Thoracic aorta (tissue), 2 donors: ENCODE results near the gene TKT. TPM values are rescaled to one million over a fixed set of nuclear protein-coding genes. Genes with fewer than 3 reads are reported as not detected.
"Not testable (repeated sequence)": the region's sequence is repeated elsewhere in the genome, so short reads cannot be mapped to it uniquely, and the experiment has no call there.

ENCODE experiments used
- ATAC-seq: fragments of 150-250 bp; one replicate; pipeline ENCODE4 v1.8.0; 2017; ENCODE audit warnings: low read depth; ENCODE audit not compliant: insufficient number of reproducible peaks, low FRiP score
- DNase-seq: peaks from one replicate; pipeline ENCODE4 v3.0.0-alpha.2; 2020; ENCODE audit warnings: low spot score
- H3K27ac ChIP-seq, 2 donors: fragments of 200-600 bp; sonication (generic); 1 replicate in 1 of 2; 2 replicates in 1 of 2; pipeline ENCODE4 v1.5.1; 2016; ENCODE audit warnings: mild to moderate bottlenecking in 2 of 2, moderate library complexity in 2 of 2
- H3K27me3 ChIP-seq: fragments of 200-600 bp; sonication (generic); replicated peaks from 2 replicates; pipeline ENCODE4 v1.6.0; 2016; ENCODE audit warnings: mild to moderate bottlenecking; ENCODE audit not compliant: insufficient read depth
- H3K36me3 ChIP-seq: fragments of 200-600 bp; sonication (generic); one replicate; pipeline ENCODE4 v1.5.1; 2016
- H3K4me1 ChIP-seq, 2 donors: fragments of 200-600 bp; sonication (generic); 1 replicate in 1 of 2; 2 replicates in 1 of 2; pipeline versions ENCODE4 v1.5.1 to v1.6.0; 2016; ENCODE audit warnings: low read depth in 2 of 2, mild to moderate bottlenecking in 1 of 2; ENCODE audit not compliant: control insufficient read depth in 1 of 2
- H3K4me3 ChIP-seq: fragments of 200-600 bp; sonication (generic); 2 replicates; pipeline ENCODE4 v1.5.1; 2016; ENCODE audit warnings: mild to moderate bottlenecking
- H3K9me3 ChIP-seq: fragments of 200-600 bp; sonication (generic); 2 replicates; pipeline ENCODE4 v1.5.1; 2016
- total RNA-seq, 2 donors: library from RNA; depleted of rRNA; stranded (reverse); fragments of >200 nt; gene quantifications; one replicate each; pipeline versions ENCODE4 v1.1.0 to v1.2.3, GENCODE V29; 2016
- TF ChIP-seq, protein P1 (sequence below): fragments of 200-600 bp; sonication (generic); IDR thresholded peaks from one replicate; pipeline ENCODE4 v1.5.1; 2019; ENCODE audit warnings: antibody characterized with exemption

TKT gene
- total RNA-seq, 2 donors from 2014 or later = 138 to 240 TPM

DNA sequence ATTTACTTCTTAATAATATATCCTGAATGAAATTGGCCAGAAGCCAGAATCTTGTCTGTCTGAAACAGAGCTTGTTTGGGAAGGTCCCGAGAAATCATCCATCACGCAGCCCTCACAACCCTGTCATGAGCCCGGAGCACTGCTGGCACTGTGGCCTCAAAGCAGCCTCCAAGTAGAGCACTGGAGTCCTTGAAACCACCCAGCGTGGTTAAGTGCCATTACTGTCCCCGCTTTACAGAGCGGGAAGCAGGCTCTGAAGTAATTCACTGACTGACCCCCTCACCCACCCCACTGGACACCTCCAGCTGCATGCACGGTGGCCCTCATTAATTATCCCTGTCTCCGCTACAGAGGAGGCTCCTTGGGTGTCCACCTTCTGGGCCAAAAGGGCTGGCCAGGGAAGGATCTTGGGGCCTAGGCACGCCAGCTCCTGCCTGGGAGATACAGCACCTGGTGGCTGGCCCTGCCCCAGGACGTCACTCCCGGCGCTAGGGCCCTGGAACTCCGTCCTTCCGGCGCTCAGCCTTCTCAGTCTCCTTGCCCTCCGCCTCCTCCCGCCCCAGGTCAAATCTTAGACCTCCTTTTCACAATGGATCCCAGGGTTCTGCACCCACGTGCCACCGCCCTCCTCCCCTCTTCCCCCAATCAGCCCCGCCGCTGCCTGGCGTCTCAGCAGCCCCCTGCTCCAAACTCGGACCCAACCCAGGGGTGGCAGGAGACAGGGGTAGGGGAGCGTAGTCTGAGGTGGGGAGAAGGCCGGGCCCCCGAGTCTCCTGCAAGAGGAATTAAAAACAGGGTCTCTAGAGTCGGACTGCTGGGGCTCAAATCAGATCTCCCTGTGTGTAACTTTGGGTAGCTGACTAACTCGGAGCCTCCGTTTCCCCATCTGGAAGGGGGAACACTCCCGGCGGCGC lies 1.1 kb downstream of the TKT start:
- H3K4me3 ChIP-seq = peak overlapping the region; percentile 79
- H3K27me3 ChIP-seq = no peaks in the 10 kb centered on the region
- TF ChIP-seq, protein P1, sequence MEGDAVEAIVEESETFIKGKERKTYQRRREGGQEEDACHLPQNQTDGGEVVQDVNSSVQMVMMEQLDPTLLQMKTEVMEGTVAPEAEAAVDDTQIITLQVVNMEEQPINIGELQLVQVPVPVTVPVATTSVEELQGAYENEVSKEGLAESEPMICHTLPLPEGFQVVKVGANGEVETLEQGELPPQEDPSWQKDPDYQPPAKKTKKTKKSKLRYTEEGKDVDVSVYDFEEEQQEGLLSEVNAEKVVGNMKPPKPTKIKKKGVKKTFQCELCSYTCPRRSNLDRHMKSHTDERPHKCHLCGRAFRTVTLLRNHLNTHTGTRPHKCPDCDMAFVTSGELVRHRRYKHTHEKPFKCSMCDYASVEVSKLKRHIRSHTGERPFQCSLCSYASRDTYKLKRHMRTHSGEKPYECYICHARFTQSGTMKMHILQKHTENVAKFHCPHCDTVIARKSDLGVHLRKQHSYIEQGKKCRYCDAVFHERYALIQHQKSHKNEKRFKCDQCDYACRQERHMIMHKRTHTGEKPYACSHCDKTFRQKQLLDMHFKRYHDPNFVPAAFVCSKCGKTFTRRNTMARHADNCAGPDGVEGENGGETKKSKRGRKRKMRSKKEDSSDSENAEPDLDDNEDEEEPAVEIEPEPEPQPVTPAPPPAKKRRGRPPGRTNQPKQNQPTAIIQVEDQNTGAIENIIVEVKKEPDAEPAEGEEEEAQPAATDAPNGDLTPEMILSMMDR = no peak
- ATAC-seq (no peak), DNase-seq (no peak)
- no peaks in the 10 kb centered on the region for H3K36me3 ChIP-seq
- peak overlapping the region; percentile 76 to 85 for H3K27ac ChIP-seq
- peaks cover 32 to 48% of the 10 kb centered on the region in 2 donors for H3K4me1 ChIP-seq
- H3K9me3 ChIP-seq = no peaks in the 10 kb centered on the region

DNA sequence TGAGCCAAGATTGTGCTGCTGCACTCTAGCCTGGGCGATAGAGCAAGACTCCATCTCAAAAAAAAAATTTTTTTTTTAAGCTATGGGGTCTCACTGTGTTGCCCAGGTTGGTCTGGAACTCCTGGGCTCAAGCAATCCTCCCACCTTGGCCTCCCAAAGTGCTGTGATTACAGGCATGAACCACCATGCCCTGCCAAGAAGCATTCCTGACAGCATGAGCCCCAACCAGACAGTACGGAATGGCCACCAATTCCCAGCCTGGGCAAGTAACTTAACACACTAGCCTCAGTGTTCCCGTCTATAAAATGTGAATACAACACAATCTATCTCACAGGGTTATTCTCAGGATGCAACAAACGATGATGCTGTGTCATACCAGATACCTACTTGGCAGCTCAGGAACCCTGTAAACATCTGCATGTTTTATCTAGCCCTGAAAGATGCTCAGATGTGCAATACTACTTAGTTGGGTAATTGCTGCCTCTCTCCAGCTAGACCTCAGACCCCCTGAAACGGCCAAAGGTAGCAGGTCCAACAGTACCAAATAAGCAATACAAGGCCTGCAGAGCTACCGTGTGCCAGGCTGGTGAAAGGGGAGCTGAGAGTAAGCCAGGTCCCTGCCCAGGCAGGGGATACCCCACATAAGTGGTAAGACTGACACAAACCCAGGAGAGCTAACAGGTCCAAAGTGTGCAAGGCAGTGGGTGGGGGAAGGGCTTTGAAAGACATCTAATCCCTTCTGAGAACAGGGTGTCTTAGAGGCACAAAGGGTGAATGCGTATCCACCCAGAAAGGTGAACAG lies 1.9 kb downstream of the TKT start:
- H3K36me3 ChIP-seq = no peaks in the 10 kb centered on the region
- DNase-seq (no peak), ATAC-seq (no peak)
- peaks cover 32 to 55% of the 10 kb centered on the region in 2 donors for H3K4me1 ChIP-seq
- H3K27me3 ChIP-seq = no peaks in the 10 kb centered on the region
- H3K4me3 ChIP-seq = peak overlapping the region; percentile 79
- H3K27ac ChIP-seq = peak overlapping the region in 1 of 2 donors; percentile 76
- H3K9me3 ChIP-seq = no peaks in the 10 kb centered on the region
- TF ChIP-seq, protein P1 = no peak

DNA sequence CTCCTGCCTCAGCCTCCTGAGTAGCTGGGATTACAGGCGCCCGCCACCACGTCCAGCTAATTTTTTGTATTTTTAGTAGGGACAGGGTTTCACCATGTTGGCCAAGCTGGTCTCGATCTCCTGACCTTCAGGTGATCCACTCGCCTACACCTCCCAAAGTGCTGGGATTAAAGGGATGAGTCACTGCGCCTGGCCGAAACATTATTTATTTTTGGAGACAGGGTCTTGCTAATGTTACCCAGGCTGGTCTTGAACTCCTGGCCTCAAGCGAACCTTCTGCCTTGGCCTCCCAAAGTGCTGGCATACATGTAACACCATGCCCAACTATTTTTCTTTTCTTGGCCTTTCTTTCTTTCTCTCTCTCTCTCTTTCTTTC lies 2.9 kb downstream of the TKT start:
- Histone ChIP-seq H3K4me1 (peaks cover 35 to 62% of the 10 kb centered on the region in 2 donors), H3K4me3 (peak overlapping the region; percentile 79)
- not testable (repeated sequence) for DNase-seq, H3K27me3 ChIP-seq, H3K36me3 ChIP-seq, H3K27ac ChIP-seq, H3K9me3 ChIP-seq, ATAC-seq

DNA sequence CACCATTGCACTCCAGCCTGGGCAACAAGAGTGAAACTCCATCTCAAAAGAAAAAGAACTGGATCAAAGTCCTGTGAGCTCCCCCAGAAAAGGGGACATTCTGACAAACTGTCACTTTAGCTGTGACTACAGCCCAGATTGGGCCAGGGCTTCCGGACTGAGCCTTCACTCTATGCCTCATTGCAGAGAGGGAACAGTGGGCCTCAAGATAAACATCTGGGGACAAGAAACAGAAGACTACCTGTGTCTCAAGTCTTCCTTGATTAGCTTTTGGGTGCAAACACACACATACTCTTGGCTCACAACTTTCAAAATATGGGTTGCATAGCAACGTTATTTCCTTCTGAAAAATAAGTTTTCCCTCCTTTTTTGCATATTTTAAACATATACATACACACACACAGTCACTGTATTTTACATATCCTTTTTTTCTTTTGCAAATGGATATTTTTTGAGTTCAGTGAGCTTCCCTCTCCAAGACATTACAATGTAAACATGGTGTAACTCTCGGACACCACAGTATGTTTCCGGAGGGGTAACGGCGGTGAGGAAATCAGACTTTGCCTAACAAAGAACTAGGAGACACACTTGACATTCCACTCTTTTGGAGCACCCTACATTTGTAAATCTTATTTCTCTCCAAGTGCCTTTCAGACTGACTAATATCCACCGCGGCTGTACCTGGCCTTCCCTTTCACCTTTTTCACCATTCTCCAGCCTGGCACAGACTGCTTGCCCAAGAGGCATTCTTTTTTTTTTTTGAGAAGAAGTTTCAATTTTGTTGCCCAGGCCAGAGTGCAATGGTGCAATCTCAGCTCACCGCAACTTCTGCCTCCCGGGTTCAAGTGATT lies 3.5 kb downstream of the TKT start:
- ATAC-seq (no peak), DNase-seq (no peak)
- no peaks in the 10 kb centered on the region for H3K36me3 ChIP-seq
- H3K4me1 ChIP-seq = peaks cover 35 to 65% of the 10 kb centered on the region in 2 donors
- no peaks in the 10 kb centered on the region for H3K9me3 ChIP-seq
- TF ChIP-seq, protein P1 = no peak
- peak overlapping the region; percentile 79 for H3K4me3 ChIP-seq
- no peaks in the 10 kb centered on the region for H3K27me3 ChIP-seq
- H3K27ac ChIP-seq = no peak overlapping the region

DNA sequence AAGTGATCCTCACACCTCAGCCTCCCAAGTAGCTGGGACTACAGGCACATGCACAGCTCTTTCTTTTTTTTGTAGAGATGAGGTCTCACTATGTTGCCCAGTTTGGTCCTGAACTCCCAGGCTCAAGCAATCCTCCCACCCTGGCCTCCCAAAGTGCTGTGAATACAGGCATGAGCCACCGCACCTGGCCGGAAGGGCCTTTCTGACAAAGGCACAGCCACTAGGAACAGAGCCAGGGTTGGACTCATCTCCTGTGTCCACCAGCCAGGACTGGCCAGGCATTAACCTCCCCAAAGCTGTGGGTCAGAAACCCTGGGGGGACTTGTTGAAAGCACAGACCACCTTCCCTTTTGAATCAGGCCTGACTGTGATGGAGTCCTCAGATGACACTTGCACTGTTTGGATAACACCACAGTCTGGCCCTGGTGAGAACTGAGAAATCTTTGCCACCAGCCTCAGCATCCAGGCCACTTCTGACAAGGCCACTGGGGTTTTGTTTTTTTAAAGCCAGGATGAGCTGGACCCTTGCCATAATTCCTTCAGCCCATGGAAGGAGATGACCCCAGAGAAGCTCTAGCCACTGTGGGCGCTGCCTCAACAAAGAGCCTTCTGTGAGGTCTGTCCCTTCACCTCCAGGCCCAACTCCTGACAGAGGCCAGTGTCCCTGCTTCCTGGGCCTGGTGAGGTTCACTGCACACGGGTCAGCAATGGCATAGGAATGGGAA lies 4.8 kb downstream of the TKT start:
- H3K4me3 ChIP-seq = no peak overlapping the region
- H3K27ac ChIP-seq = peak overlapping the region in 1 of 2 donors; percentile 27
- TF ChIP-seq, protein P1 = no peak
- H3K9me3 ChIP-seq = no peaks in the 10 kb centered on the region
- H3K36me3 ChIP-seq = no peaks in the 10 kb centered on the region
- H3K4me1 ChIP-seq = peaks cover 35 to 65% of the 10 kb centered on the region in 2 donors
- ATAC-seq (no peak), DNase-seq (no peak)
- no peaks in the 10 kb centered on the region for H3K27me3 ChIP-seq
